ENCODE results near the gene PPARD. TPM values are rescaled to one million over a fixed set of nuclear protein-coding genes. Genes with fewer than 3 reads are reported as not detected.

PPARD gene
- total RNA-seq, 4 donors from 2014 or later: 10.0 to 15.3 (median 13.0) TPM

DNA sequence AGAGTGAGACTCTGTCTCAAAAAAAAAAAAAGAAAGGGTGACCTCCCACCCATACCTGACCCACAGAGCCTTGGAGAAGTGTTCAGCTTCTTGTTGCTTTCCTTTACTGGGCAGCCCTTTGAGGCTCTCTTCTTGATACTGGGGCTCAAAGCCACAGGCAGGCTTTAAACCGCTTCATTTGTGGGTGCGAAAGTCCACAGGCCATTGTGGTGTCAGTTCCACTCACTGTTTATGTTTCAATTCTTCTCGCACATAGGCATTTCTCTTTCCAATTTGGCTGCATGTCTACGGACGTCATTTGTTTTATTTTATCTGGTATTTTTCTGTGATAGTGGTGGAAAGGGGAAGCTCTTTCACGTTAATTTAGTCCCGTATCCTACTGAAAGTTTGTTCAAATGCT lies 34.6 kb downstream of the PPARD start:
- no peaks in the 10 kb centered on the region for H3K27me3 ChIP-seq
- no peaks in the 10 kb centered on the region for H3K36me3 ChIP-seq
- H3K4me1 ChIP-seq: peaks cover 0 to 13% (median 0%) of the 10 kb centered on the region in 4 donors
- no peak overlapping the region for H3K27ac ChIP-seq
- no peaks in the 10 kb centered on the region for H3K9me3 ChIP-seq
- TF ChIP-seq EP300 (IDR thresholded peaks at IDR 0.05) (no peak), POLR2A (IDR thresholded peaks at IDR 0.05) (no peak)
- TF ChIP-seq, protein P1, sequence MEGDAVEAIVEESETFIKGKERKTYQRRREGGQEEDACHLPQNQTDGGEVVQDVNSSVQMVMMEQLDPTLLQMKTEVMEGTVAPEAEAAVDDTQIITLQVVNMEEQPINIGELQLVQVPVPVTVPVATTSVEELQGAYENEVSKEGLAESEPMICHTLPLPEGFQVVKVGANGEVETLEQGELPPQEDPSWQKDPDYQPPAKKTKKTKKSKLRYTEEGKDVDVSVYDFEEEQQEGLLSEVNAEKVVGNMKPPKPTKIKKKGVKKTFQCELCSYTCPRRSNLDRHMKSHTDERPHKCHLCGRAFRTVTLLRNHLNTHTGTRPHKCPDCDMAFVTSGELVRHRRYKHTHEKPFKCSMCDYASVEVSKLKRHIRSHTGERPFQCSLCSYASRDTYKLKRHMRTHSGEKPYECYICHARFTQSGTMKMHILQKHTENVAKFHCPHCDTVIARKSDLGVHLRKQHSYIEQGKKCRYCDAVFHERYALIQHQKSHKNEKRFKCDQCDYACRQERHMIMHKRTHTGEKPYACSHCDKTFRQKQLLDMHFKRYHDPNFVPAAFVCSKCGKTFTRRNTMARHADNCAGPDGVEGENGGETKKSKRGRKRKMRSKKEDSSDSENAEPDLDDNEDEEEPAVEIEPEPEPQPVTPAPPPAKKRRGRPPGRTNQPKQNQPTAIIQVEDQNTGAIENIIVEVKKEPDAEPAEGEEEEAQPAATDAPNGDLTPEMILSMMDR (IDR thresholded peaks at IDR 0.05): no peak
- DNase-seq (ENCODE audit: low spot score in 2 of 2): no peak
- WGBS, 2 donors: 66 to 70% methylated on average over 7 of the region's 7 CpGs
- no peak overlapping the region for H3K4me3 ChIP-seq

DNA sequence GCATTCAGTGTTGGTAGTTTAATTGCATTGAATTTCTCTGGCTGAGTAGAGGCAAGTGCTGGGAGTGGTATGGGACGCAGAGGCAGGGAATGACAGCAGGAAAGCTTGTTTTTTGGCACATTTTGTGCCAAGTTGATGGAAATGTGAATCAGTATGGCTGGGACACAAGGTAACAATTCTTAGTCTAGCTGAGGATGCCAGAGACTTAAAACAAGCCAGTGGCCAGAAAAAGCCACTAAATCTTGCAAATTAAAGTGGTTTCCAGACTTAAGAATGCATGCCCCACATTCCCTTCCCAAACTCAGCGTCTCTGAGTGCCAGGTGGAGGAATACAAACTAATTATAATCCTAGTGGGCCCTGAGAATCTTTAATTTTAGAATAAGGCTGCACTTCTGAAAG lies 35.9 kb downstream of the PPARD start:
- H3K4me1 ChIP-seq: peaks cover 0 to 8% (median 0%) of the 10 kb centered on the region in 4 donors
- no peak overlapping the region for H3K27ac ChIP-seq
- no peak for DNase-seq (ENCODE audit: low spot score in 2 of 2)
- H3K36me3 ChIP-seq: peaks cover 0 to 4% (median 0%) of the 10 kb centered on the region in 3 donors
- 81 to 84% methylated on average over 2 of the region's 2 CpGs for WGBS, 2 donors
- no peaks in the 10 kb centered on the region for H3K27me3 ChIP-seq
- no peak for TF ChIP-seq POLR2A (IDR thresholded peaks at IDR 0.05)
- TF ChIP-seq, protein P1 (IDR thresholded peaks at IDR 0.05): no peak
- no peak for TF ChIP-seq EP300 (IDR thresholded peaks at IDR 0.05)
- no peak overlapping the region for H3K4me3 ChIP-seq
- no peaks in the 10 kb centered on the region for H3K9me3 ChIP-seq

DNA sequence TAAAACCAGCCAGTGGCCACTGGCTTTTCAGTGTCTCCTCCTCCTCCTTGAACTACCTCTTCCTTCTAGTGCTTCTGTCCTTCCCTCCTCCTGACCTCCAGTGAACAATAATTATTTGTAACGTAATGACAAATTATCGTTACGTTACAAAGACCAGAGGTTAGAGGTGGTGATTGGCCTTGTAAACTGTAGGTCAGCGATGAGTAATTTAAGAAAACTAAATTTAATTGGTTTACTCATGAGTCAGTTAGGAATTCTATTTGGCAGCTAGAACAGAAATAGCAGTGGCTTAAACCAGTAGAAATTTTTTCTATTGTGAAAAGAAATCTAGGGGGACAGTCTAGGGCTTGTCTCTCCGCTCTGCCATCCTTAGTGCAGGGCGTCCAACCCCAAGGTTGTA lies 38.8 kb downstream of the PPARD start:
- Histone ChIP-seq H3K27me3 (no peaks in the 10 kb centered on the region), H3K36me3 (peaks cover 0 to 4% (median 0%) of the 10 kb centered on the region in 3 donors), H3K27ac (no peak overlapping the region), H3K4me1 (peaks cover 0 to 13% (median 0%) of the 10 kb centered on the region in 4 donors), H3K4me3 (no peak overlapping the region), H3K9me3 (no peaks in the 10 kb centered on the region)
- TF ChIP-seq POLR2A (IDR thresholded peaks at IDR 0.05) (no peak), EP300 (IDR thresholded peaks at IDR 0.05) (no peak)
- TF ChIP-seq, protein P1 (IDR thresholded peaks at IDR 0.05): no peak
- WGBS, 2 donors: 80 to 84% methylated on average over 6 of the region's 6 CpGs
- DNase-seq (ENCODE audit: low spot score in 2 of 2): no peak

DNA sequence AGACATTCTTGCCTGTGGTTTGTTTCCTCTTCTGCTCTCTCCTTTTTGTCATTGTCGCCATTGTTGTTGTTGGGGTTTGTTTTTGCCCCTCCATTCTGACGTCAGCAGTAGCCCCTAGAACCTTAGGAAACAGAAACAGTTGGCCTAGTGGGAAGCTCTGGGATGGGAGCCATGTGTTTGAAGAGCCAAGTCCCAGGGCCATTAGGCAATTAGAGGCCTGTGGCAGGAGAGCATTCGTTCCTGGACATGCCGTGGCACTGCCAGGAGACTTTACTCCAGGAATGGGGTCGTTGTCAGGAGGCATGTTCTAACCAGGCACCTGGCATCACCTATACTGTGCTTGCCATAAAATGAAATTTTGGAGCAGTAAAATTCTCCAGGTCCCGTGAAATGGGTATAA lies 39.7 kb downstream of the PPARD start:
- 76 to 95% methylated on average over 6 of the region's 6 CpGs for WGBS, 2 donors
- no peak for DNase-seq (ENCODE audit: low spot score in 2 of 2)
- Histone ChIP-seq H3K27ac (no peak overlapping the region), H3K27me3 (no peaks in the 10 kb centered on the region), H3K4me1 (peaks cover 0 to 19% (median 0%) of the 10 kb centered on the region in 4 donors), H3K36me3 (peaks cover 0 to 4% (median 0%) of the 10 kb centered on the region in 3 donors), H3K4me3 (no peak overlapping the region), H3K9me3 (no peaks in the 10 kb centered on the region)
- TF ChIP-seq, protein P1 (IDR thresholded peaks at IDR 0.05): no peak
- TF ChIP-seq POLR2A (IDR thresholded peaks at IDR 0.05) (no peak), EP300 (IDR thresholded peaks at IDR 0.05) (no peak)

DNA sequence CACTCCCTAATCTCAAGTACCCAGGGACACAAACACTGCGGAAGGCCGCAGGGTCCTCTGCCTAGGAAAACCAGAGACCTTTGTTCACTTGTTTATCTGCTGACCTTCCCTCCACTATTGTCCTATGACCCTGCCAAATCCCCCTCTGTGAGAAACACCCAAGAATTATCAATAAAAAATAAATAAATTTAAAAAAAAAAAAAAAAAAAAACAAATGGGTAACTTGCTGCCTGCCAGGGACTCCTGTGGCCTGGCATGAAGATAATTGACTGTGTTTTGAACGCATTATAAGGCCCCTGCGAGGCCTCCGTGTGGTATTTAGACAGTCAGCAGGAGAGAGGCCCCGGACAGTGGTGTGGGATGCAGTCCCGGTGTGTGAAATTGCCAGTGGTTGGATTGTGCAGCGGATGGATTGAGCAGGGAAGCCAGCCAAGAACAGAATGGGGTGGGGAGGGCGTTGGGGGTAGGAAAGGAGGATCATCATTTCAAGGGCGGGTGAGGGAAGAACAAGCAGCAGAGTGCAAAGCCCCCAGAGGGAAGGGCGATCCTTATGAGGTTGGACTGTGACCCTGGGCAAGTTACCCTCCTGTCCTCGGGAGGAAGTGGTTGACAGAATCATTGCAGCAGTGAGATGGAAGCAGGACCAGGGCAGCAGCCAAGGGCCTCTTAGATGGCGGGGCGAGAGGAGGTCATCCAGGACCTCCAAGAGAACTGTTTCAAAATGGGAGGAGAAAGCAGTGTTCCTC lies 43.3 kb downstream of the PPARD start:
- peak; percentile 18 to 43 for DNase-seq (ENCODE audit: low spot score in 2 of 2)
- no peaks in the 10 kb centered on the region for H3K9me3 ChIP-seq
- no peak for TF ChIP-seq EP300 (IDR thresholded peaks at IDR 0.05)
- TF ChIP-seq, protein P1 (IDR thresholded peaks at IDR 0.05): no peak
- no peak for TF ChIP-seq POLR2A (IDR thresholded peaks at IDR 0.05)
- H3K36me3 ChIP-seq: peaks cover 0 to 4% (median 0%) of the 10 kb centered on the region in 3 donors
- H3K27me3 ChIP-seq: no peaks in the 10 kb centered on the region
- no peak overlapping the region for H3K4me3 ChIP-seq
- peak overlapping the region in 2 of 4 donors; percentile 14 to 24 for H3K27ac ChIP-seq
- 53 to 56% methylated on average over 12 of the region's 14 CpGs for WGBS, 2 donors
- H3K4me1 ChIP-seq: peaks cover 0 to 19% (median 0%) of the 10 kb centered on the region in 4 donors
